LNCaP clone FGC (cell line): ENCODE measurements around the gene GPR84.

Source experiments
- DNase-seq: peaks from one replicate; pipeline ENCODE4 v3.0.0-alpha.2; 2011; ENCODE audit warnings: low read depth
- H3K4me3 ChIP-seq: 2 replicates; pipeline ENCODE4 v1.5.1; 2011; ENCODE audit warnings: mild to moderate bottlenecking, low read depth, low read length, control low read depth
- CTCF ChIP-seq: IDR thresholded peaks from 2 replicates; pipeline ENCODE4 v1.5.1; 2012; ENCODE audit warnings: mild to moderate bottlenecking; ENCODE audit not compliant: control insufficient read depth, insufficient read depth; ENCODE audit errors: extremely low read depth

GPR84 gene

GRCh38 chr12:54407183-54407905 is 43.1 kb upstream of the GPR84 start:
- TF ChIP-seq CTCF, result no peak
- no peak for DNase-seq
- H3K4me3 ChIP-seq, result no peak overlapping the region

- no peak for DNase-seq
- no peak overlapping the region for H3K4me3 ChIP-seq
- TF ChIP-seq CTCF, result no peak
These were observed 41.3 kb upstream of the GPR84 start for GRCh38 chr12:54405573-54405972.

- DNase-seq, result no peak
- TF ChIP-seq CTCF, result no peak
- no peak overlapping the region for H3K4me3 ChIP-seq
These were observed 40.8 kb upstream of the GPR84 start for GRCh38 chr12:54405106-54405505.

GRCh38 chr12:54404061-54405004 is 40.0 kb upstream of the GPR84 start:
- DNase-seq, result no peak
- TF ChIP-seq CTCF, result peak; percentile 83

GRCh38 chr12:54401119-54401518 is 36.8 kb upstream of the GPR84 start:
- no peak overlapping the region for H3K4me3 ChIP-seq
- no peak for TF ChIP-seq CTCF
- DNase-seq, result no peak

More at GRCh38 chr12:54404061-54405004, 40.0 kb upstream of the GPR84 start:
- no peak overlapping the region for H3K4me3 ChIP-seq

- DNase-seq, result peak; percentile 41
- TF ChIP-seq CTCF, result peak; percentile 100
- no peak overlapping the region for H3K4me3 ChIP-seq
These were observed 34.9 kb upstream of the GPR84 start for GRCh38 chr12:54398995-54399793.
